ENCODE measurements around the gene SERPINA3.
"Not testable (repeated sequence)": the region's sequence is repeated elsewhere in the genome, so short reads cannot be mapped to it uniquely, and the experiment has no call there.

Gene SERPINA3

GRCh38 chr14:94636744-94637412, 24.7 kb downstream of the SERPINA3 start:
- no peak for DNase-seq

DNA sequence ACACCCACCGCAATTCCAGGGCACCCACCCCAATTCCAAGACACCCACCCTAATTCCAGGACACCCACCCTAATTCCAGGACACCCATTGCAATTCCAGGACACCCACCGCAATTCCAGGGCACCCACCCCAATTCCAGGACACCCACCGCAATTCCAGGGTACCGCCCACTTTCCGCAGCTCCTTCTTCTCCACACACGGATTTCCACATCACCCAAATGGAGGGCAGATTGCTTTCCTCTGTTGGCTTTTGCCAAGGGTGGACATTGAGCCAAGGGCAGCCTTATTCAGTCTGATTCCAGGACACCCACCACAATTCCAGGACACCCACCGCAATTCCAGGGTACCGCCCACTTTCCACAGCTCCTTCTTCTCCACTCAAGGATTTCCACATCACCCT, 25.6 kb downstream of the SERPINA3 start:
- not testable (repeated sequence) for DNase-seq

- DNase-seq, result no peak
Measured at GRCh38 chr14:94638339-94638738, 26.1 kb downstream of the SERPINA3 start.

- DNase-seq, result no peak
Measured at GRCh38 chr14:94638961-94639817, 27.0 kb downstream of the SERPINA3 start.

DNA sequence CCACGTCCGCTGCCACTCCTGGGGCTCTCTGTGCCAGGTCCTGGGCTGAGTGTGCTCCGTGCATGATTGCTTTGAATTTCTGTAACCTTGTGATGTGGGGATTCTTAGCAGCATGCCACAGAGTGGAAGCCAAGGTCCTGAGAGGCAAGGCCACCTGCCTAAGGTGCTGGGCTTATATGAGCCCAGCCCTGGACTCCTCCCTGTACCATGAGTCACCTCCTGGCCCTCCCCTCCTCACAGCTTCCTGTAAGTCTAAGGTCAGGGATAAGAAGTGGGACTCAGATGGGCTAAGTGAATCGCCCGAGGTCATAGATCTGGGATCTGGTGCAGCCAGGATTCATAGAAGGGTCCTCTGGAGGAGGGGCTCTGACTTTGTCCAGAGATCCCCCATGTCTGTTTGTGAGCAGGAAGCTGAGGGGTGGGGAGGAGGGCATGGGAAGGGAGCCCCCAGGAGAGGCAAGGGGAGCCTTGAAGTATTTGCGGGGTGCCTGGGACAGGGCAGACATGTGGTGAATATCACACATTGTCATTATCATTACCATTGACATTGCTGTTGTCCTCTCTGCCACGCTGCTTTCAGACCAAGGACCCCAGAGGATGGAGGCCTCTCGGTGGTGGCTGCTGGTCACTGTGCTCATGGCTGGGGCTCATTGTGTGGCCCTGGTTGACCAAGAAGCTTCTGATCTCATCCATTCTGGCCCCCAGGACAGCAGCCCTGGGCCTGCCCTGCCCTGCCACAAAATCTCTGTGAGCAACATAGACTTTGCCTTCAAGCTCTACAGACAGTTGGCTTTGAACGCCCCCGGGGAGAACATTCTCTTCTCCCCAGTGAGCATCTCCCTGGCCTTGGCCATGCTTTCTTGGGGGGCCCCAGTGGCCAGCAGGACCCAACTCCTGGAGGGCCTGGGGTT, 28.8 kb downstream of the SERPINA3 start:
- DNase-seq, result no peak

DNA sequence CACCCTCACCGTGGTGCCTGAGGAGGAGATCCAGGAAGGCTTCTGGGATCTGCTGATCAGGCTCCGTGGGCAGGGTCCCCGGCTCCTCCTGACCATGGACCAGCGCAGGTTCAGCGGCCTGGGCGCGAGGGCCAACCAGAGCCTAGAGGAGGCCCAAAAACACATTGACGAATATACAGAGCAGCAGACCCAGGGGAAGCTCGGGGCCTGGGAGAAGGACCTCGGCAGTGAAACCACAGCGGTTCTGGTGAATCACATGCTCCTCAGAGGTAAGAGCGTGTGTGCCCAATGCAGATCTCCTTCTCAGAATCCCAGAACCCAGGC, 29.4 kb downstream of the SERPINA3 start:
- DNase-seq, result no peak

- no peak for DNase-seq
Measured at GRCh38 chr14:94643316-94644101, 31.3 kb downstream of the SERPINA3 start.

DNA sequence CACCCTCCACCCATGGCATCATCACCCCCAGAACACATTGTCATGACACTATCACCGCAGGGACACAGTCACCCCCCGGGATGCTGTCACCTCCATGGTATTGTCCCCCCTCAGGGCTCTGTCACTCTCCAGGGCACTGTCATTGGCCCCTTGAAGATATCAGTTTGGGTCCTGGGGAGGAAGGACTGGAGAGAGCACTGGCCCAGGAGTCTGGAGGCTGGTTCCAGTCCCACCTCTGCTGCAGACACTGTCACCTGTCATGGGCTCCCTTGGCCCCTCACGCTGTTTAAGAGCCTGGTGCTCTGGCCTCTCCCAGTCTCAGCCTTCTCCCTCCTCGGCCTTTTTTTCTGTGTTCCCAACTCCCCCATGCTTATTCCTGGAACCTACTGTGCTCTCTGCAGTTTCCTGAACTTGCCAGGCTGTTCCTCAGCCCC, 31.9 kb downstream of the SERPINA3 start:
- DNase-seq, result no peak

DNA sequence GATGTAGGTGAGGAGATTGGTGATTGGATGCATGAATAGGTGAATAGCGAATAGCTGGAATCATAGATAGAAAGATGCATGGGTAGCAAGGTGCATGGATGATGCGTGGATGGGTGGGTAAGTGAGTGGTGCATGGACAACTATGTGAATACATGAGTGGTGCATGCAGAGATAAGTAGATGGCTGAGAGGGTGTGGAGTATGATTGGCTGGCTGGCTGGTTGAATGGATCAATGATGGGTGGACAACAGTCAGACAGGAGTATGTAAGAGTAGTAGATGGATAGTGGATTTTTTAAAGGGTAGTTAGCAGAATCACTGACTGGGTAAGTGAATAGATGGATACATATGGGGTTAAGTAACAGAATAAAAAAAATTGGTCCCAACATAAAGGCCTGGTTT, 33.9 kb downstream of the SERPINA3 start:
- DNase-seq, result no peak

- DNase-seq, result no peak
Measured at GRCh38 chr14:94646481-94646880, 34.3 kb downstream of the SERPINA3 start.

- DNase-seq, result no peak
Measured at GRCh38 chr14:94648801-94649200, 36.6 kb downstream of the SERPINA3 start.

GRCh38 chr14:94649543-94650443, 37.6 kb downstream of the SERPINA3 start:
- no peak for DNase-seq

DNA sequence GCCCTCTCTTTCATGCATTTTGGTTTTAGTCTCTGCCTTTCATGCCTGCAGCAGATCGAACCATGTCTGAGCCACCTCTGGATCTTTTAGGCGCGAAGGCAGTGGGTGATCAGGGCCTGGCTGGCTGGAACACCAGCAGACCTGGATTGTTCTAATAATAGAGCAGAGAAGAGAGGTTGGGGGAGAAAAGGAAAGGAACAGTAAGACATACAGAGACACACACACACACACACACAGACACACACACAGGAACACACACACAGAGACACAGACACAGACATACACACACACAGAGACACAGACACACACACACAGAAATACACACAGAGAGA, 38.2 kb downstream of the SERPINA3 start:
- DNase-seq, result no peak

DNA sequence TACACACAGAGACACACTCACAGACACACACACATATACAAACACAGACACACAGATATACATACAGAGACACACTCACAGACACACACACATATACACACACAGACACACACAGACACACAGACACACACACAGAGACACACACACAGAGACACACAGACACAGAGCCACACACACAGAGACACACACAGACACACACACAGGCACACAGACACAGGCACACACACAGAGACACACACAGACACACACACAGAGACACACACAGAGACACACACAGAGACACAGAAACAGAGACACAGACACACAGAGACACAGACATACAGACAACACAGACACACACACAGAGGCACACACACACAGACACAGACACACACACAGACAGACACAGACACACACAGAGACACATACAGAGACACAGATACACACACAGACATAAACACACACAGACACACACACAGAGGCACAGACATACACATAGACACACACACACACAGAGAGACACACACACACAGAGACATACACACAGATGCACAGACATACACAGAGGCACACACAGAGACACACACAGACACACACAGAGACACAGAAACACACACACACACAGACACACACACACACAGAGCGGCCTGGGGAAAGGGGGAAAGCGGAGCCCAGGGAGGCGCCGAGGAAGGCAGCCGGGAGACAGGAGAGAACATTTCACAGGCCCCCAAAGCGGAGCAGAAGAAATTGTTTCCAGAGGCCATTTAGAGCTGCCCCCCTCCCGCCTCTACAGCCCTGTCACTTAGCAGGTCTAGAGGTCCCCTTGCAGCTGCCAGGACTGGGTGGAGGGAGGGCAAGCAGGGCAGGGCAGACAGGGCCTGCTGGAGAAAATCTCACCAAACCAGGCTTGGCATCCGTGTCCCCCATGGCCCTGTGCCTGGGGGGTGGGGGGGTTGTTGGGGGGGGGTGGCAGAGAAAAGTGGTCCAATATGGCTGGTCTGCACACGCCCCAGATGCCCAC, 38.9 kb downstream of the SERPINA3 start:
- DNase-seq, result no peak

GRCh38 chr14:94653321-94653720, 41.1 kb downstream of the SERPINA3 start:
- no peak for DNase-seq

- DNase-seq, result no peak
Measured at GRCh38 chr14:94654071-94654861, 42.1 kb downstream of the SERPINA3 start.

- DNase-seq, result no peak
Measured at GRCh38 chr14:94655169-94655710, 43.0 kb downstream of the SERPINA3 start.

DNA sequence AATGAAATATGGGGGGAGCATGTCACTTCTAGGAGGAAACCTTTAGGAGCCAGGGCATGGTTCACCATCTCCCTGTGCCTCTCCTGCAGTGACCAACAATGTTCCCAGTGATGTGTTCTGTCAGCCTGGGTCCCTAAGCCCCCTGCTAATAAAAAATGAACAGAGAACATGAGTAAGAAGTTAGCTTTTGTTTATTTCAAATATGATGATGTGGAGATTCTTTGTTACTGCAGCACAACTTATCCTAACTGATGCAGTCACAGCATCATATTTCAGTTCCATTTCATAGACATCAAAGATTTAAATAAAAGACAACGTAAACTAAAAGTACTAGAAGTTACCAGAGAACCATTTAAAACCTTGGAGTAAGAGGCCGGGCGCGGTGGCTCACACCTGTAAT, 43.9 kb downstream of the SERPINA3 start:
- DNase-seq, result no peak

- no peak for DNase-seq
Measured at GRCh38 chr14:94659256-94659655, 47.1 kb downstream of the SERPINA3 start.

Measured in NCI-H1417 treated with DMSO at 0.1 percent for 48 hours (cell line).